SKM-1 treated with dmso at 0.1 percent for 144 hours (cell line): Measurements from ENCODE around the gene PRICKLE2.

Source experiments
- DNase-seq: peaks from one replicate; lab custom pipeline; 2025; ENCODE audit not compliant: unreplicated experiment; lab: John Stamatoyannopoulos, UW

PRICKLE2 gene

DNA sequence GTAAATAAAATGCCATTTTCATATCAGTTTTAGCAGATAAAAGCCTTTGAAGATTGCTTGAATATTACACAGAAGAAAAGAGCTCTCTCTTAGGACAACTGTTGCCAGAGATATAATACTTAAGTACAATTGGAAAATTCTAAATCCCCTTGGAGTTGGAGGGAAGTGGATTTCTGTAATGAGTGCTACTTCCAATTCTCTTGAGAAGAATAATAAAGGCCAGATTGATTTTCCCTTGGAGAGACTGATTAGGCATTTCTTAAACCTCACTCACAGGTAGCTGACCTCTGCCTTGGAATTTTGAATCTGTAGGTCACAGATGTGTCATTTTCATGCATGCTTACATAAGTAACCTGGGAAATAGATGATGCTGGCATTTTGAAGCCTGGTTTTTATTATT lies 172.1 kb downstream of the PRICKLE2 start:
- no peak for DNase-seq

DNA sequence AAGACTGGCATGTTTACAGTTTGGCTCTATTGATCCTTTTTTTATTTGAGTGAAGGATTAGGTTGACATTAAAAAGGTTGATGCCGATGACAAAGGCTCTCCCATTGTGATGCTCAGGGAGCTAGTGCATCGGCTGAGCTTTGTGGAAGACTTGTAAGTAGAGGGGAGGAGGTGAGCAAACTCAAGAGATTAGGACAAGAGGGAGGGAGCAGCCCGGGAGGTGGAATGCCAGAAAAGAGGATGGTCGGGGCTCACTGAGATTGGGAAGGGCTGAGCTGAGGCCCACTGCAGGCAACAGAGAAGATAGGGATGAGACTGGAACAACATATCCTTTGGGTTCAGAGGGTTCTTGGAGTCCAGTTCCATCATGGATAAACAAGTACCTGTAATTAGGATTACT lies 175.4 kb downstream of the PRICKLE2 start:
- no peak for DNase-seq

DNA sequence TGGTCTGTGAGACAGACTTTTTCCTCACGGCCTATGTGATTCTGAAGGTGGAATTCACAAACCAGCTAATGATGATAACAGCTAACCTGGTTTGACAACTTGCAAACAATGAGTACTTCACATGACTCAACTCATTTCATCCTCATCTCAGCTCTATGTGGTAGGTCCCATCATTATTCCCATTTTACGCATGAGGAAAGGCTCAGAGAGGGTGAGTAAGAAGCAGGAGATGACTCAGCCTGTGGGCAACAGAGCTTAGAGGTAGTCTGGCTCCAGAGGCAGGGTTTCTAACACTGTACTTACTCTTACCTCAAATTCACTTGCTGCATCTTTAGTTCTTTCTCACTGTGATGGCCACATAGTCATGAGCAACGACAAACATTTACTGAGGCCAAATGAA lies 176.1 kb downstream of the PRICKLE2 start:
- no peak for DNase-seq

DNA sequence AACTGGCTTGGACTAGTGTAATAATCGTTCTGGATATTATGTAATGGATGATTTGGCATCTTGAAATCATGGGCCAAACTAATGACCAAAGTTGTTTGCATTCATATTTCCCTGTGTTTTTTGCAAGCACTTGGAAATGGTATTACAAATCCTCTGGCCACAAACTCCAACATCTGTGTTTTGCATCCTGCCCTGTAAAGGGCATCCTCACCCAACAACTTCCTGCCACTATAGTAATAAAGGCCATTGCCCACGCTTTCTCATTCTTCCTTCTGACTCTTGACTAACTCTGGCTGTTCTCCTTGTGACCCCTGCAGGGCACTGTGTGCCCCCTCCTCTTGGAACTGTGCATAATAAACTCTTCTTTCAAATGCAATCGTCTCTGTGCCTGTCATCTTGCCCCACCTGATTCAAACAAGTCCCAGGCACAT lies 176.6 kb downstream of the PRICKLE2 start:
- DNase-seq: peak; percentile 47

DNA sequence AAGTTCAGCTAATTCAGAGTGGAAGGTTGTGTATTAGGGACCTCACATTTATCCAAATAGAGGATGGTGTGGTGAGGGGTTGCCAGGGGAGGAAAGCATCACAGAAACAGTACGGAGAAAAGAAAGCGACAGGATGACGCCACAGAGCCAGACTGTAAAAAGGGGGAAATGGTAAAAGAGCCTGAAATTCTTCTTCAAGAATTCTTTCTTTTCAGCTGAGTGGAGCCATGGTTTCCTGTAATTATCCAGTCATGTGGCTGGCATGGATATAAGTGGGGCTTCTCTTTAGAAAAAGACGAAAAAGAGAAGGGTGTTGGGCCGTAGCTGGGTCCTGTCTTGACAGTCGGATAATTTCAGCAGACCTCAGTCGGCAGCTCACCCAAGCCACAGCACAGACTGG lies 177.5 kb downstream of the PRICKLE2 start:
- no peak for DNase-seq

DNA sequence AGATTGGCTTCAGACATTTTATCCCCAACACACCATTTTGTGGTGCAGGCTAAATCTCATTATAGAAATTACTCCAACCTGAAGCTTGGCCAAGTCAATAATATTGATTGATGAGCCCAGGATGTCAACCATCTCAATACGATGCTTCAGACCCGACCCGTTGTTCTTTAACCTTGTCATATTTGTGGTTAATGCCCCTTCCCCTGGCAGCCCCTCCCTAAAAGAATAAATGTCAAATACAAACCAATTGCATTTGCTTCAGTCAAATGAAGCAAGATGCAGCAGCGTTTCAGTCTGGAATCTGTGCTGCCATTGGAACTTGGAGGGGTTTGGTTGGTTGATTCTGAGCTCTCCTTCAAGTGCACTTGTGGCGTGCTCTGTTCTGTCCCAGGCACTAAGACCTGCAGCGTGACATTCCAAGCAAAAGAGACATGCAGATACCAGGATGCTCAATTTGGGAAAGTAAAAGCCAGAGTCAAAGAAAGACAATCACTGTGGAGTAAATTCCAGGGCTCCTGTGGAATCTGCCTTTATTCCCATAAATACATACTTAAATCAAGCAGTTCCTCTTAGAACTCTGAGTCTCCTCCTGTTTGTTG lies 178.2 kb downstream of the PRICKLE2 start:
- no peak for DNase-seq

DNA sequence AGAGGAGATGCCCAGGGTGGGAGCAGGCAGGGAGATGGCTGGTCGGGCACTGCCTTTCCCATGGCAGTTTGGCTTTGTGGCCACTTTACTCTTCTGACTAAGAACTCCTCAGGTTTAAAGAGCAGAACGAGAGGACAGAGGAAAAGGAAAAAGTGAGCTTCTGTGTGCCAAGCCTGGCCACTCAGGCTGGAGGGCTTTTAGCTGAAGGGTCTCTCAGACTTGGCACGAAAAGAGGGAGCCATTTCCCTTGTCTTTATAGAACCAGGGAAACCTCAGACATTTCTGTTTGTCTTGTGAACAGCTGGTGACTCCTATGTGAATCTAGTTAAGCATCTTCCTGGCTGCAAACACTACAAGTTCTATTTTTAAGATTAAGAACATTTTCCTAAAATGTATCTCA lies 178.7 kb downstream of the PRICKLE2 start:
- no peak for DNase-seq

DNA sequence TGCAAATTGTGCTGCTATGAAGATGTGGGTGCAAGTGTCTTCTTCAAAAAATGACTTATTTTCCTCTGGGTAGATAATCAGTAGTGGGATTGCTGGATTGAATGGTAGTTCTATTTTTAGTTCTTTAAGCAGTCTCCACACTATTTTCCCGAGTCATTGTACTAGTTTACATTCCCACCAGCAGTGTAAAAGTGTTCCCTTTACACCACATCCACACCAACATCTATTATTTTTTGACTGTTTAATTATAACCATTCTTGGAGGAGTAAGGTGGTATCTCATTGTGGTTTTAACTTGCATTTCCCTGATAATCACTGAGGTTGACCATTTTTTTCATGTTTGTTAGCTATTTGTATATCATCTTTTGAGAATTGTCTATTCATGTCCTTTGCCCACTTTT lies 182.3 kb downstream of the PRICKLE2 start:
- no peak for DNase-seq
